ENCODE measurements around the gene SOCS7.

Gene SOCS7

GRCh38 chr17:38338053-38338452 lies 13.6 kb upstream of the SOCS7 start:
- no peak for DNase-seq (ENCODE audit: low spot score)

DNA sequence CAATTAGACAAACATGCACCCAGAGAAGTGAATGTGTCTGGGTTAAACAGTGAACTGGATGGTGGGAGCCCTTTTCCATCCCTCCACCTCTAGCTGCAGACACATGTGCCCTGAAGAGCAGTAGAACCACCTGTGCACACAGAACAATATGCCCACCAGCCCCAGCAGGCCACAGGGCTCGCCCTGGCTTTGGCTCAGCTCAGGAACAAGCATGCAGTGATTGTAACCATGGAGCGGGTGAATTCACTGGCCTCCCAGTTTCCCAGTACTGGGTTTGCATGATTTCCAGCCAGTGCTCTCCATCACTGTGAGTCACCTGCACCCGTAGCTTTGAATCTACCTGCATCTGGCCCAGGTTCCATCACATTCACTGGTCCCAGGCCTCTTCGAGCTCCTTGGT lies 13.1 kb upstream of the SOCS7 start:
- DNase-seq (ENCODE audit: low spot score) = no peak

DNA sequence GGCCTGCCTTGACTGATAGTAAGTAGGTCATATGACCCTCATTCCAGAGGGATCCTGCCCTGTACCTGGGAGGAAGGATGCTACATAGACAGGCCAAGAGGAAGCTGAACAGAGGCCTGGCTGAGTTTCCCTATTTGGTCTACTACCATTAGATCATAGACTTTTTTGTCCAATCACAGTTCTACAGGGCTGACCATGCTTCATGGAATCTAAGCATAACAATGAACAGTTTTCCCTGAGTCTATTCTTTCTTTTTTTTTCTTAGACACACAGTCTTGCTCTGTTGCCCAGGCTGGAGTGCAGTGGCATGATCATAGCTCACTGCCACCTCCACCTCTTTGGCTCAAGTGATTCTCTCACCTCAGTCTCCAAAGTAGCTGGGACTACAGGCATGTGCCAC lies 11.8 kb upstream of the SOCS7 start:
- DNase-seq (ENCODE audit: low spot score) = no peak

DNA sequence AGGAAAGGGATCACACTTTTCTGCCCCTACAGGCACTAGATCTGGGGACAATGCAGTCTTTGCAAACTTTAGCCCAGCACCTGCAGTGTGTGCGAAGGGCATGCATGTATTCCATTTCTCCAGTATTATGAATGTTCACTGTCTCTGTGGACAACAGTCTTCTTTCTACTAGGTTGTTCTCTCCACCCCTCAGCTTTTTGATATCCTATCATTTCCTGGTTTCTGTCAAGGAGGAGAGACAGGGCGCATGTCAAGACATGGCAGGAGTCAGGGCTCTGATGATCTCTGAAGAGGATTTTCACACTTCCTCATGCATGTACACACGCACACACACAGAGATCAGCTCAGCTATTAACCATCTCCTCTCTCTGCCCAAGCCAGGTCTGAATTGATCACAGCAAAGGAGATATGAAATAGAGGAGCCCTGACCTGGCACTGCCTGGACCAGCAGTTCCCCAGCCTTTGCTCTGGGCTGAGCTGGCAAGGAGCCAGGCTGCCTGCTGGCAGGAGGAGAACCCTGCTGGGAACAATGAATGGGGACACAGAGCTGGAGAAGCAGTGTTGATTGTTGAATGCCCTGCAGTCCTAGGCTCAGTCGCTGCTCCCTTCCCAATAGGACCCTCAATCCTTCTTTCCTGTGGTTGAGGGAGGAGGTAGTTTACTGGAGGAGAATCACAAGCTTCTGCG lies 10.5 kb upstream of the SOCS7 start:
- DNase-seq (ENCODE audit: low spot score) = peak; percentile 56

DNA sequence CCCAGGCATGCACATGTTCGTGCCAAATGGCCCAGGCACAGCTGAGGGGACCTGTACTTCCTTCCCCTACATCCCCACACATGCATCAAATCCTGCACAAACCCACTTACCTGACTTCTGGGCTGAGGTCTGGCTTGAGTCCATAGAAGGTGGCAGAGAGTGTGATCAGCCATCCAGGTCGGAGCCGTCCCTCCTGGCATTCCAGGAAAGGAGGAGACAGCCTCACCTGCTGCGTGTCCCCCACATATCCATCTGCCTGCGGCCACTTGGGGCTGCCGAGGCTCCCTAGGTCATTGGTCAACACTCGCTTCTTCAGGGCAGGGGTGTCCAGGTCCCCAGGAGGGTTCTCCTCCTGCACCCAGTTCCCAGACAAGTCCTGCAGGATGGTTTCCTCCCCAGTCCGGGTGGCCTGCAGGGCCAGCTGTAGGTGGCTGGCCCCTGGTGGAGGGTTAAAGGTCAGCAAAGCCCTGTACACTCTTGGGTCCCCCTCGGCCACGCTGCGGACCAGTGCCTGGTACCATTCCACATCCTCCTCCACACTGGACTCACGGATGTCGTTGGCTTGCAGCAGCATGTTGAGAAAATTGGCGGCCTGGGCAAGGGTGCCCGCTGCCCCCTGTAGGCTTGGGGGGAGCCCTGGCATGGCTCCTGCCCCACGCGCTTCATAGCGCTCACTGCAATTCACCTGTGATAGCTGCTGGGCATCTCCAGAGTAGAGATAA lies 8.6 kb upstream of the SOCS7 start:
- no peak for DNase-seq (ENCODE audit: low spot score)

GRCh38 chr17:38343608-38344419 lies 7.8 kb upstream of the SOCS7 start, which contains the start of gene GPR179:
Gene GPR179, minus strand, starts transcription at chr17:38343956. Its CDS starts 167 bp downstream, at chr17:38343789.
- no peak for DNase-seq (ENCODE audit: low spot score)

DNA sequence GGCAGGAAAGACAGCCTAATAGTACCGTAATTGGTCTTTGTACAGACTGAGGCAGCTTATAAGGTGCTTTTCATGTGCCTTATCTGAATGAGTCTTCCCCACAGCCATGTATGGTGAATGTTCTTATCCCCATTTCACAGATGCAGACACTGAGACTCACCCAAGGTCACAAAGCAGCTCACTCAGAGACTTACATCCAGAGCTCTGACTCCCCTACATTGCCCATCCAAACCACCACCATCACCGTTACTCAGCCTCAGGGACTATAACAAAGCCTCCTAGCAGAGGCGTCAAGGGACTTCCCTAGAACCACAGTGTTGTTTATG lies 7.3 kb upstream of the SOCS7 start:
- no peak for DNase-seq (ENCODE audit: low spot score)

DNA sequence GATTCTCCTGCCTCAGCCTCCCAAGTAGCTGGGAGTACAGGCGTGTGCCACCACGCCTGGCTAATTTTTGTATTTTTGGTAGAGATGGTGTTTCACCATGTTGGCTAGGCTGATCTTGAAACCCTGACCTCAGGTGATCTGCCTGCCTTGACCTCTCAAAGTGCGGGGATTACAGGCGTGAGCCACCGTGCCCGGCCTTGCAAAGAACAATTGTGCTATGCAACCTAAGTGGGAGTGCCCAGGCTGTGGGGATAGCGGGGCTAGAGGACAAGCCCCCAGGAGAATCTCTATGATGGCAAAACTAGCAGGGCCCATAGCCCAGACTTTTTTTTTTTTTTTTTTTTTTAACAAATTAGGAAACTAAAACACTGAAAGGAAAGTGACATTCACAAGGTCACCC lies 5.9 kb upstream of the SOCS7 start:
- DNase-seq (ENCODE audit: low spot score) = no peak

DNA sequence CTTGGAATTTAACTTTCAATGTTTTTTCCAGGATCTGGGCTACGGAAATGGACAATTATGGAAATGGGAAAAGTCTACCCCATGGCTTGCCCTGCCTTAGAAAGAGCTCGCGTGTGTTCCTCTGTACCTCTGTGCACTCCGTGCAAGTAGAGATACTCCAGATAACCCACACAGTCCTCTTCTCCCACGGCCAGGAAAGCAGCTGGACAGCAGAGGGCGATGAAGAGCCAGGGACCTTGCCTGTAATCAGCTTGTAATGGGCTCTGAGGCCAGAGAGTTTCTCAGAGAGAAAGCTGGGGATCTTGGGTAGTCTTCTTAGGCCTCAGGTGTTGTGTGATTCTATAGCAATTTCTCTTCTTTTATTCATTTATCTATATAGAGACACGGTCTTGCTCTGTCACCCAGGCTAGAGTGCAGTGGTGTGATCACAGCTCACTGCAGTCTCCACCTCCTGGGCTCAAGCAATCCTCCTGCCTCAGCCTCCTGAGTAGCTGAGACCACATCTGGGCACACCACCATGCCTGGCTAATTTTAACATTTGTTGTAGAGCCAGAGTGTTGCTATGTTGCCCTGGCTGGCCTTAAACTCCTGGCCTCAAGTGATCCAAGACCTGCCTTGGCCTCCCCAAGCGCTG lies 2.4 kb upstream of the SOCS7 start:
- DNase-seq (ENCODE audit: low spot score) = peak; percentile 71

GRCh38 chr17:38350035-38350434 lies 1.6 kb upstream of the SOCS7 start:
- DNase-seq (ENCODE audit: low spot score) = no peak

DNA sequence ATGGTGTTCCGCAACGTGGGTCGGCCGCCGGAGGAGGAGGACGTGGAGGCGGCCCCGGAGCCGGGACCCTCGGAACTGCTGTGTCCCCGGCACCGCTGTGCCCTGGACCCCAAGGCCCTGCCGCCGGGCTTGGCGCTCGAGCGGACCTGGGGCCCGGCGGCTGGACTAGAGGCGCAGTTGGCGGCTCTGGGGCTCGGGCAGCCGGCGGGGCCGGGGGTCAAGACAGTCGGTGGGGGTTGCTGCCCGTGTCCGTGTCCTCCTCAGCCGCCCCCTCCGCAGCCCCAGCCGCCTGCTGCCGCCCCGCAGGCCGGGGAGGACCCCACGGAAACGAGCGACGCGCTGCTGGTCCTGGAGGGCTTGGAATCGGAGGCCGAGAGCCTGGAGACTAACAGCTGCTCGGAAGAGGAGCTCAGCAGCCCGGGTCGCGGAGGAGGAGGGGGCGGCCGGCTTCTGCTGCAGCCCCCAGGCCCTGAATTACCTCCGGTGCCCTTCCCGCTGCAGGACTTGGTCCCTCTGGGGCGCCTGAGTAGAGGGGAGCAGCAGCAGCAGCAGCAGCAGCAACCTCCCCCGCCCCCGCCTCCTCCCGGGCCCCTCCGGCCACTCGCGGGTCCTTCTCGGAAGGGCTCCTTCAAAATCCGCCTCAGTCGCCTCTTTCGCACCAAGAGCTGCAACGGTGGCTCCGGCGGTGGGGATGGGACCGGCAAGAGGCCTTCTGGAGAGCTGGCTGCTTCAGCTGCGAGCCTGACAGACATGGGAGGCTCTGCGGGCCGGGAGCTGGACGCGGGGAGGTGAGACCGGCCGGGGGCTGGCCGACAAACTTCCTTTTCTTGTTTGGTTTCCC lies 821 bp downstream of the SOCS7 start:
- no peak for DNase-seq (ENCODE audit: low spot score)

DNA sequence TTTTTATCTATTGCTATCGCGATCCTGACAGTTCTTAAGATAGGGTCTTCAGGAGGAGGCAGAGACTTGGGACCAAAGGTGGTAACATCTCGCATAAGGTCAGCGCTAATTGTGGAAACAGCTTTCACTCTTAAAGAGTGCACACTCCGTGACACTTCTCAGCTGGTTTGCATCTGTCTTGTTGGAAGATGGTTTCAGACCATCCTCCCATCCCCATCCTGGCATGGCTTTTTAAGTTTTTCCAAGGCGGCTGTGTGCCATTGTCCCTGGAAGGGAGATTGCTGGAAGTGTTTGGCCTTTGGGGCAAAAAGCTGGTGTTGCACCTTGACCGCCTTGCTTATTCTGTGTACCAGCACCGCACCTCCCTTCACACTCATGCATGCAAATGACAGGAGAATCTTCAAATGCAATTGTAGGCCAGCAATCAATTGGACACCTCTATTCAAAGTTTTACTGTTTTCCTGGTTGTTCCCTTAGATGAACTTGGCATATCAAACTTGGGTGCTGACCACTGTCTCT lies 1.5 kb downstream of the SOCS7 start:
- DNase-seq (ENCODE audit: low spot score) = no peak

- DNase-seq (ENCODE audit: low spot score) = no peak
Measured at GRCh38 chr17:38353668-38354067, 2.0 kb downstream of the SOCS7 start.

DNA sequence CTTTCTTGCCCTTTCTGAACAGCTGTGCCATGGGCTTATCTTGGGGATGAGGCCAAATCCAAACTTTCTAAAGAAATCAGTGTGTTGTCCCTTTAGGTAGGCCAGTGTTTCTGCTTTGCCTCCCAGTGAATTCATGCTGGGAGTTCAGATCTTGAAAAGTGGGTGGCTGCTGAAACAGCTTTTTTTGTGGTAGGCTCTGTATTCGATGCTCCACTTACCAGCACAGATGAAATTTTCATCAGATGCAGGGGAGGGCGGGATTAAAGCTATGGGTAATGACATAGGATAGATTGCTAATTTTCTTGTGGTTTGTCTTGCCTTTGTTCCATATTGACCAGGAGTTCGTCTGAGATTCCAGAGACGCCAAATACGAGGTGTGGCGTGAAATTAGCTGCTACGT lies 2.8 kb downstream of the SOCS7 start:
- DNase-seq (ENCODE audit: low spot score) = no peak

- no peak for DNase-seq (ENCODE audit: low spot score)
Measured at GRCh38 chr17:38355251-38355650, 3.6 kb downstream of the SOCS7 start.

DNA sequence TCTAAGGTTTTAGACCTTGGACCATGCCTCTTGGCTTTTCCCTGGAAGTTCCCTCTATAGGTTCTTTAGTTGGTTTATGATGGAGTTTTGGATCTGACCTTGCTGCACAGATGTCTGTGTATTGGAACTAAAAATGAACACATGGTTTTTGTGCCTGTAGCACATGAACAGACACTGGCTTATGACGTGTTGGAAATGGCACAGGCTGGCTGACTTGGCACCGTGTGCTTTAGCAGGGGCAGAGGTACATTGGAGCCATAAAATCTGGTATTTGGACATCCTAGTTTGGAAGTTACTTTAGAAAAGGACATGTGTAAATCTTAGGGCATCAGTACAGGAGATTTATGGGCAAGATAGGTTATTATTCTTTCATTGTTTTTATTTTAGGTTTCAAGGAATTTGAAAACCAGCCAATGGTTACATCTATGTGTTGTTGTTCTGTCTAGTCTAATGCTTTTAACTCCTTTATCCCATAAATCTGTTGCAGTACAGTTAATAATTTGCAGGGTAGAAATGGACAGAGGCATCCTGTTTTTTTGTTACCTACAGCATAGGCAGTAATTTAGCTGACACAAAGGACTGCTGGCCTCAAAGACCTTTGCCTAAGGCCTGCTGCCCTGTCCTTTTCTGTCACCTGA lies 6.0 kb downstream of the SOCS7 start:
- DNase-seq (ENCODE audit: low spot score) = no peak

DNA sequence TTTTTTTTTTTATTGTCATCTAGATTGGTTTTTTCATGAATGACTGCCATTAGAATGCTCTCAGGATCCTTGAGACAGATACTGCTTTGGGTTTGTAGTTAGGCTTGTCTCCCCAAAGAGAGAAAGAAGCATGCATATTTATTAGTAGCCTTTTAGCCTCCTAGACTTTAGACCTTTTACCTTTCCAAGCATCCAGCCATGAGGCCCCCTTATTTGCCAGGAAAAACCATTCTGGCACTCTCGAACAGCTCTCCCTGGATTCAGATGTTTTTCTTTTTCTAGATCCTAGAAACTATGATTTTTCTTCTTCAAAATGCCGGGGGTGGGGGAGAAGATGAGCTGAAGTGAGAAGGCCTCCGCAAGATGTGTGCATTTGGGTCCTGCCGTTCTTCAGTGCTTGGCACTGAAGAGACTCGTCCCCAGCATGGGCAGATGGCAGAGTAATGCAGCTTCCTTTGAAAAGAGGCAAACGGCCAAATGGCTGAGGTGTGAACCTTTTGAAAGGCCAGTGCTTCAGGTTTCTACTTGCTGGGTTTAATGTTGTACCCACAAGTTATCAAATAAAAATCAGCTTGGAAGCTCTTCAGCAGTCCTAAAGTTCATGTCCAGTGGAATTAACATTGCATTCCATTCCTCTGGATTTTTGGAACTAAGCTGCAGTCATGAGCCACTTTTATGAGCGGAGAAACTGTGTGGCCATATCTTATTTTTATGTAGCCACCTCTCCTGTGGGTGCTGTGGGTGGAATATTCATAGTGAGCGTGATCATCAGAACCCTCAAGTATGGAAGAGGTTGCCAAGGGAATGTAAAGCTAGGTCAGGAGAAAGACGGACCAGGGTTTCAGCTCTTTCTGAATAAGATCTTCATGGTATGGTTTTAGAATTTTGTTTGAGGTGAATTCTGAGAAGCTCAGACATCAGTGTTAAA lies 7.2 kb downstream of the SOCS7 start:
- DNase-seq (ENCODE audit: low spot score) = no peak

GRCh38 chr17:38361694-38362465 lies 10.2 kb downstream of the SOCS7 start:
- DNase-seq (ENCODE audit: low spot score) = peak; percentile 77

- no peak for DNase-seq (ENCODE audit: low spot score)
Measured at GRCh38 chr17:38363016-38363415, 11.4 kb downstream of the SOCS7 start.
